Eye (tissue), 1 donor: ENCODE data around the gene LYPD6B.

Experiments used
- DNase-seq: peaks from one replicate; pipeline ENCODE4 v3.0.0-alpha.2; 2015

LYPD6B gene

DNA sequence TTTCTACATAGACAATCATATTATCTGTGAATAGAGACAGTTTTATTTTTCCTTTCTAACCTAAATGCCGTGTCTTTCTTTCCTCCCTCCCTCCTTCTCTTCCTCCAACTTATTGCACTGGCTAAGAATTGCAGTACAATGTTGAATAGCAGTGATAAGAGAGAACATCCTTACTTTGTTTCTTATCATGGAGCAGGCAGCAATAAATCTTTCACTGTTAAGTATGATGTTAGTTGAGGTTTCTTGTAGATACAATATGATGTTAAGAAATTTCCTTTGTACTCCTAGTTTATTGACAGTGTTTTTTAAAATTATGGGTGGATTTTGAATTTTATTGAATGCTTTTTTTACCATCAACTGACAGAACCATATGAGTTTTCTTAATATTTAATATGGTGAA is 6.0 kb downstream of the LYPD6B start:
- DNase-seq, result no peak

DNA sequence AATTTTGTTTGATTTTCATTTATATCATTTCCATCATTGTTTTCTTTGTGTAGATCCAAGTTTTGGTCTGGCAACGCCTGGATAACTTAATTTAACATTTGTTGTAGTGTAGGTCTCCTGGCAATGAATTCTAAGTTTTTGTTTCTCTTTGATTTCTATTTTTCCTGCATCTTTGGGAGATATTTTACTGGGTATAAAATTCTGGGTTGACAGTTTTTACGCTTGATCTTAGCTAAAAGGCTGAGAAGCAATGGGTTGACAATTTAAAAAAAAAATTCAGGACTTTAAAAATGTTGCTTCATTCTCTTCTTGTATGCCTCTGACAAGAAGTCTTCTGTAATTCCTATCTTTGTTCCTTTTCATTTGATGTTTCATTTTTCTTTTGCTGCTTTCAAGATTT is 8.6 kb downstream of the LYPD6B start:
- DNase-seq, result no peak

DNA sequence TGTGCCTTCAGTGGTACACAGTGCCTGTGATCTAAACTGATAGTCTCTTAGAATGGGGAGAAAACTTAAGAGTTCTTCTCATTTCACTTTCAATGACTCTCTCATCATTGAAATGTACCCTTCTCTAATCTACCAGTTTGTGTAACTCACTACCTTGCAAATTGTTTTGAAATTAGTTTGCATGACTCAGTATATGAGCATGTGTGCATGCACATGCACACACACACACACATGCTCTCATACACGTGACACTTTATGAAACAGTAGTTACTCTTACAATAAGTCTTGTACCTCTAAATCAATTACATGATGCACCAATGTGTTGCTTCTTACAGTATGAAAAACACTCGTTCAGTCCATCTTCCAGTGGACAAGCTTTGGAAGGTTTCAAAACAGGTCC is 10.6 kb downstream of the LYPD6B start:
- DNase-seq, result no peak

DNA sequence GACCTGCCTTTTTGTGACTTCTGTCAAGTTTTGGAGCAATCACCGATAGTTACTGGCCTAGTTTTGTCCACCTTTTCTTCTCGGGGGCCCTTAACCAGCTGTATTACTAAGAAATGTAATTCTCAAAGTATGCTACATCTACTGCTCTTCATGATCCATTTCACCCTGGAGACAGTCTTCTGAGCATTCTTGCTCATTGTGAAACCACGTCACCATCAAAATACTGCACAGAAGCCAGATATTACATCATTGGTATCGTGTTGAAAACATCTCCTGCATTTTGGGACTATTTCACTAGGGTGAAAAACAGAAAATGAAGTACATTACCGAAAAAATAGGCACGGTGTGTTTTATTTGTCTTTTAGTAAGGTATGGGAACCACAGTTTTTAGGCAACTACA is 11.7 kb downstream of the LYPD6B start:
- DNase-seq, result no peak

DNA sequence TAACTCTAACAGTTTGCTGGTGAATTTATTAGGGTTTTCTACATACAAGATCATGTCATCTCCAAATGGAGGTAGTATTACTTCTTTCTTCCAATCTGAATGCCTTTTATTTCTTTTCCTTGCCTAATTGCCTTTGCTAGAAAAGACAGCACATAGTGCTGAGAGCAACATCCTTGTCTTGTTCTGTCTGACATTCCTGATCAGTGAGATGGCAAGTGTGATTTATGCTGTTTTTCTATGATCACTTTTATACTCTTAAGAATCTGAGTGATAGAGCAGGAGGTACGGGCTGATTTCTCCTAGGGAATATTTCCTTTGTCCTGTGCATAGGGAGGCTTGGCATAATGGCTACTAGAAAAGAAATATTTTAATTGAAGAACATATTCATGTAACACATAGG is 17.3 kb downstream of the LYPD6B start:
- DNase-seq, result no peak

DNA sequence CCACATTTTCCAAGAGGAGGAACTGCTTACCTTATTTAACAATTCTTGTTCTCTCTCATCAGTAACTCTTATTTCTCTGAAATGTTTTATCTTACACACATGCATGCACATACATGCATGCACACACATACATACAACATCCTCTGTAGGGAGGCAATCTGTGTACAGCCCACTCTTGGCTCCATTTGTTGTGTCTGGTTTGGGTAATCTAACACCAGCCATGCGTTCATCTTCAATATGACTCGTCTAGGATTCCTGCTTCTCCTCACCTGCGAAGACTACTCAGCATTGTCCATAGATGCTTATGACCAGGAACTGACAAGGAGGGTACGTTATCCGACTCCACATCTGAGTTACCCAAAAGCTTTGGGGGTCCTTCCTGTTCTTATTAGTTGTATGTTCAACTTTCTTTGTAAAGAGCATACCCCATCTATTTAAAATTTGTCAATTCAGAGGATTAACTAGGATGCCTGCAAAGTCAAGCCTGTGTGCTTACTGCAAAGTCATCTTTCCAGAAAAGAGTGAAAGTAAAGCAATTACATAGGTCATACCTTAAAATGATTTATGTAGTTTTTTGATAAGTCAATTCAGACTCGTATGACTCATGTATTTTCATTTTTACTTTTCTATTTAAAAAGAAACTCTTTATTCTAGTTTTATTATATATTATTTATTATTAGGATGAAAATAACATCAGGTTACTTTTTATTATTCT is 18.2 kb downstream of the LYPD6B start:
- DNase-seq, result no peak

DNA sequence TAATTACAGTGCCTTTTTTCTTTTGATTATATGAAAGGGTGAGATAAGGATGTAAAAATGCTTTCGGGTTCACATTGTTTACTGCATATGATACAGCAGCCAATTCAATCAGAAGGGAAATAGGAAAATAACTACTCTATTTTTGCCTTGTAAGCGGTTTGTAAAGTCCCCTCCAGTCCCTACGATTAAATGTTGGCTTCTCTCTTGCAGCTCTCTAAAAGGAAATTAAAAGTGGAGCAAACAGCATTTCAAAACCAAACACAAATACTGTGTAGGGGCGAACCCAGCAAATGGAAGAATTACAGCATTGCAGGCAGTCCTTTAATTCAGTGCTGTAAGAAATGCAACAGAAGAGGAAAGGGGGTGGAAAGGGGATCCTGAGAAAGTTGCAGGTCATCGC is 18.9 kb downstream of the LYPD6B start:
- no peak for DNase-seq

DNA sequence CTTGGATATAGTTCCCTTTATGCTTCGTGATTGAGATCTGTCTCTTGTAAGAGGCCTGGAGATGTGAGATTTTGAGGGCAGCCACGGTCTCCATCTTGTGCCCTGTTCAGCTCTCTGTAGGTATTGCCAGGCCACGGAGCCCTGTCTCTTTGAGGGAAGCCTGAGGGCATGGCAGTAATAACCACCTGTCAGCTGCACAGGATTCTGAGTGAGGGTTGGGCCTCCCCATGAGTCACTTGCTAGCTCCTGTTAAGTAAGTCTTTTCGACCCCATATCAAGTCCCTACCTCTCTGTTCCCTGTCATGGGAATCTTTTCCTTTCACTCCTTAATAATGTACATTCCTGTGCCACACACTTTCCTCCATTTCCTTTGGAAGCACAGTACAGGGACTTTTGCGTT is 20.4 kb downstream of the LYPD6B start:
- no peak for DNase-seq

DNA sequence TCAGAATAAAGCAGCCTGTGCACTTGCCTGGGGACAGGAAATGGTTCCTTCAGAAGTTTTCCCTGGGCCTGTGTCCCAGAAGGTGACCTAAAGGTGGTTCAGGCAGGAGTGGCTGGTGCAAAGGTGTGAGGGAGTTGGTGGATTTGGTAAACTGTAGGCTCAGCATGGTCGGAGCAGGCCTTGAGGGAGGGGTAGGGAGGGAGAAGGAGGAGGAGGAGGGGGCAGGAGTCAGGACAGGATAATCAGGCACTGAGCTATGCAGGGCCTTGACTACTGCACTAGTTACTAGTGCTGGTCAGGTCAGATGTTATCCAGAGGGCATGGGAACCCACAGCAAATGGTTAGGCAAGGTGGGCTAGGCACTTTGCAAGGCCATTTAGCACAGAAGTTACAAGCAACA is 21.3 kb downstream of the LYPD6B start:
- DNase-seq, result no peak

DNA sequence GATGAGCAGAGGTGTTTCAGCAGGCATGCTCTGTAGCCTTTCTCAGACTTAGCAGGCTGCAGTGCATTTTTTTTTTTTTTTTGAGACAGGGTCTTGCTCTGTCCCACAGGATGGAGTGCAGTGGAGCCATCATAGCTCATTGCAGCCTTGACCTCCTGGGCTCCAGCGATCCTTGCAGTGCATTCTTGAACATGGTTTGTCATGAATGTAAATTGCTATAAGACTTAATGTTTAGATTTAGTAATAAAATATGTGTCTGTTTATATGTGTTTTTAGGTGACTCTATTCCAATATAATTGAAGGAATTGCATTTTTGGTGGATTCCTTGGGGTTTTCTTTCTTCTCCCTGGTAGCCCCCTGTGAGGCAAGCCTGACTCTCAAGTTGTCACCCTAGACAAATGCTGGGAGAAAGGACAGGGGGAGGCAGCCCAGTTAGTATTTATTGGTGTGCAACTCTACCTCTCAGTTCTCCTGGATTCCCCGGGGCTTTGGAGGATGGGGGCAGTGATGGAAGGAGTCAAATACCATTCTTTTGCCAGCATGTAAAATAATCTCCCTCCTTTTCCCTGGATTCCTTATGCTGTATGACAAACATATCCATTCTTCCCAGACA is 22.7 kb downstream of the LYPD6B start:
- no peak for DNase-seq

DNA sequence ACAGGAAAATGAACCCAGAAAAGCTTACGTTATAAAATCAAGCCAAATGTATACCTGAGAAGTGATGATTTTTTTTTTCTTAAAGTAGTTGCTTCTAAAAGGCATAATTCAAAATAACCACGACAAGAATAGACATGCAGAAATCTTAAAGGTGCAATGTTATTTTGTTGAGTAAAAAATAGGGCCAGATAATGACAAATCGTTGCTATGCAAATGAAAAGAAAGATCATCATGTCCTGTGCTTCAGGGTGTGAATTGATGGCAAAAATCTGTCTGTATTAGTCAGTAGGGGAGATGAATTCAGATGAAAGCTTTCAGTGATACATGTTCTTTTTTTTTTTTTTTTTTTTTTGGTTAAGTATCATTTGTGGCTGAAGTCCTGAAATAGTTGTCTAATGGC is 24.0 kb downstream of the LYPD6B start:
- DNase-seq, result no peak

DNA sequence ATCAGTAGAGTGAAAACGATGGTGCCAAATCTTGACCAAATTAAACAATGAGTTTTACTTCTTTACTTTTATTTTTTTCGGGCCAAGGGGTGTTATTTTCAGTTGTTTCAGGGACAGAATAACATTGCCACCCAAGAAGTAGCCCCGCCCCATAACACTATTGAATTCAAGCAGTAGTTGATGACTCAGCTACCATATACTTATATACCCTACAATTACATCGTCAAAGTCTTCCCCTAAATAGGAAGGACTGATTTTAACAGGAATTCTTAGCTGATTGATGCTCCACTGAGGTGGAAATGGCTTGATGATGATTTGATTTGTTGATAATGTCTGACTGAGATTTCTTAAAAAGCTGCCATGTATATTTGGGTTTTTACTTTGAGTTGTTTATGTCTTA is 24.7 kb downstream of the LYPD6B start:
- no peak for DNase-seq

DNA sequence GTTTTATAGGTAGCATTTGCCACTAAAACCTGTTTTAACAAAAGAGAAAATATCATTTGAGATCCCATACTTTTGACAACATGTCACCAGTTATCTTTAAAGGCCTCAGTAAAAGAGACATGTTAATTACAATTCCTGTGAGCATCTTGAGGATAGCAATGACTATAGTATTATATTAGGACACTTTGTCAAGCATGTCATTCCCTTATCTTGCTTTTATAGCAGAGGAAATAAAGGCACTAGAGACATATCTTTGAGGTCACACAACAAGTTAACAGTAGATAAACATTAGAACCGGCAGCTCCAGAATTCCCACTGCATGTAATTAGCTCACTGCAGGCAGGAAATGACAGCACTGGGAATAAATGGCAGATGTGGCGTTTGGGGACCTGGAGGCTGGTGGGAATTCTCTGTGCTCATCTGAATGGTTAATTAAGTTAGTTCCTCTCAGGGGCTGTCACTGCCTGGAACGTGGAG is 25.9 kb downstream of the LYPD6B start:
- DNase-seq, result no peak

DNA sequence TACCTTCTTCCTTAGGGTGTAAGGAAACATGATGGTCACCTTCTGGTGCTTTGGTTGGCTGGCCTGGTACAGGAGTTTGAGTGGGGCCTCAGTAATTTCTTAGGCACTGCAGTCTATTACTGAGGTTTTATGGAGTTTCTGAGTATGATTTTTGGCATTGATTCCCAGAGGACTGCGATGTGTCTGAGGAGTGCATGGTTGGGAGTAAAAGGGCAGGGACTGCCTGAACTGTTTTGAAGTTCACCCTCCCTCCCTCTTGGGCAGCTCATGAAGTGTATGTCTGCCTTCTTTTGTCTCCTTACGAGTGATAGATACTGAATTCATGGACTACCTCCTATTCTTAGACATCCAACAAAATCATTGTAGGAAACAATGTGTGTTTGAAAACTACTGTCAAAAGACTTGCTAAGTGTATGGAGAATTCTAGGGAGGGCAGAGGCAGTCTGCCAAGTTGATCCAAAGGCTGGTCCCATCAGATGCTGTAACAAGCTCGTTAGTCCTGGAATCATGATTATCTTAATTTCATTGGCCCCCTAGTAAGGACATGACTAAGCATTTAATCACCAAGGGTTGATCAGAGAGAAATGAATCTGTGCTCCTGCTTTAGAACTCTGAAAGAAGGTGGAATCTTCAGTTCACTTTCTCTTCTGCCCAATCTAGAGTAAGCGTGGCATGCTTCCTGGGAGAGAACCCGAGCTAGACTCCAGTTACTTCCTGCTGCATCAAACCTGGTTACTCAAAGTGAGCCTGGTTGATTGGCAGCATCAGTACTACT is 26.5 kb downstream of the LYPD6B start:
- no peak for DNase-seq

DNA sequence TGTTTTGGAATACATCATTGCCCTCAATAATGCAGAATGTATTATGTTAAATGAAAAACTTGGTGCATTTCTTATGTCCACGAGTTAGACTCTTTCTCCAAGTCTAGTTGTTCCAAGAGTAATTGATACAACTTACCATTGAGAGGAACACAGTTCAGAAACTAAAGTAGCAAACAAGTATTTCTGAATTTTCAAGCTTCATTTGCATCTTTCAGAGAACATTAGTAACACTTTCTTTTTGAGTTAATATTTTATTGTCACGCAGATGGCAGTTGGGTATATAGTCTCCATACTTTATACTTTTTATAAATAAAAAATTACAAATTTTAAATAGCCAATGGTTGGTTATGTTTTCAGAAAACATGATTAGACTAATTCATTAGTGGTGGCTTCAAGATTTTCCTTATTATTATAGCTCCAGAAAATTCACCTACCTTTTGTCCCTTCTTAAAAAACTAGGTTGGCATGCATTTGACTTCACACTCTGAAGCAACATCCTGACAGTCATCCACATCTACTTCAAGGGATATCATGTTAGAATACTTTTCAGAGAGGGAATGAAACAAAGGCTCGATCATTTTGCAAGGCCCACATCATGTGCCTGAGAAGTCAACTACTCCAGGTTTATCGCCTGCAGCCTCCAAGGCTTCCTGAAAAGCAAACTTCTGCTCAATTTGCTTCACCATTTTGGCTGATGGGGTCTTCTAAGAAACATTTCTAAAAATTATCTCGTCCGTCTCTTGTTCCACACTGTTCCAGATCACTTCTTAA is 29.9 kb downstream of the LYPD6B start:
- no peak for DNase-seq

DNA sequence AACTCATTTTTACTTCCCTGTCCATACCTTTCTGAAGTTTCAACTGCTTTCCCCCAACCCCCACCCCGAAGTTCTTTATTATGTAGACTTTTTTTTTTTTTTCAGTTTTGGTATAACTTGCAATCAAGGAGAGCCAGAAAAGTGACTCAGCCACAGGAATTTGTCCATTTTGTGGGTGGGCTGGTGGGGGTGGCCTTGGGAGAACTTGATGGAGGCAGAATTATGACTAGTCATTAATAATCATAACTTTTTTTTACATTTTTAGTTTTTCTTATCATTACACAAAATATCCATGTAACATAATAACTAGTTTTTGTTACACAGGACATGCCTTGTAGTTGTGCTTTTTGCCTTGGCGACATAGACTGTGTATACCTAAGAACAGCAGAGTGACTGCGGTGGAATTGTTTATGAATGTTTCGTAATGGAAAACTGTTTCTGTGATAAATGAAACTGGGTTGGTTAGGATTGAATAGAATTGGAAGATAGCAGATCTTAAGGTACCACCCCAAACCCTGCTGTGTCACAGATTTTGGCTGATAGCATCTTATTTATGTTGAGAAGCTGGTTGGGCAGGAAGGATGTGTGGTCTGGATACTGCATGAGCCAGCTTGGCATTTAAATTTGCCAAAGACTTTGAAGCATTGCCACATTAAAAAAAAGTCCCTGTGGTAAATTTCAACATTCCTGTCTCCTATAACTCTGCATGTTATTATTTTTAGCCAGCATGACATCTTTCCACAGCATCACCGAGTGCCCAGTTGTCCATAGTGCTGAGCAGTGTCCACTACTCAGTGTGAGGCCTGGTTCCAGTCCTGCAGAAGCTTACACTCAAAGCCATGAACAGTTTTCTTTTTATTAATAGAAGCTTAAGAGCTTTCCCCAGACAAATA is 30.7 kb downstream of the LYPD6B start:
- no peak for DNase-seq

DNA sequence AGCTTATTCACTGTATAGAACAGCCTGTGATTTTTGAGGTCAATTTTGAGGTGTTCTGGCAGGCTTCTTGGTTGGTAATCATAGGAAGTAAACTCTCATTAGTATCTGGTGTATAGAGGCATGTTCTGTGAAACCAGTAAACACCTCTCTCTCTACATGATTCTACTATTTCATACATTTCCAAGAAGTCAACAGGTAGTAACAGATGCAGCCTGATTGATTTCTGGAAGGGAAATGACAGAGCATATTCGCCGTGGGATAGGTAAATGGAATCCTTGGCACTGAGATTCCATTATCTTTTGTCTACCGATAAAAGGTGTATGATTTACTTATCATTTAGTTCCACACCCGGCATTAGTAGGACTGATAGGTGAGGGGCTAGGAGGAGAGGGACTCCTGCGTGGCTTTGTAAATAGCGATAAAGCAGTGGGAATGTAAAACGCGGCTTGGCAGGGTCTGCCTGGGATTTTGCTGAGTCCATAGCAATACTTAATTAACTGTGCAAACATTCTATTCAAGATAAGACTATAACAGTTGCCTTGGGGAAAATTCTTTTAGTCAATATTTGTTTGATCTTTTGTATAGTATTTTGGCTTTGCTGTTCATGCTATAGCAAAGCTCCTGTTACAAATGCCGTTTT is 32.3 kb downstream of the LYPD6B start:
- no peak for DNase-seq

DNA sequence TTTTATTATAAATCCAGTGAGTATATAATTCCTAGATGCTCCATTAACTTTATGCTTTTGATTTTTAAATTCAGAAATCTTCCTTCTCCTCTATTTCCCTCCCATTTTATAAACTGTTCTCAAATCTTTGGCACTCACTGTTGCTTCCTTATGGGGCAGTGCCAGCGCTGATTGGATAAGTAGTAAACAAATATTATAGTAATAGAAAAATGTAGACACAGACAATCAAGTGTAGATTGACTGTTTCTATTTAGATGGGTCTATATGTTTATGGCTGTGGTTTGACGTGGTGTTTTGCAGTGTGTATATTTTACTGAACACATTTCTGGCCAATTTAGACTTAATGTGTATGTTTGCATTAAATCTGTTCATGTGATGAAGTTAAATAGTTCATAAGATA is 36.6 kb downstream of the LYPD6B start:
- no peak for DNase-seq

DNA sequence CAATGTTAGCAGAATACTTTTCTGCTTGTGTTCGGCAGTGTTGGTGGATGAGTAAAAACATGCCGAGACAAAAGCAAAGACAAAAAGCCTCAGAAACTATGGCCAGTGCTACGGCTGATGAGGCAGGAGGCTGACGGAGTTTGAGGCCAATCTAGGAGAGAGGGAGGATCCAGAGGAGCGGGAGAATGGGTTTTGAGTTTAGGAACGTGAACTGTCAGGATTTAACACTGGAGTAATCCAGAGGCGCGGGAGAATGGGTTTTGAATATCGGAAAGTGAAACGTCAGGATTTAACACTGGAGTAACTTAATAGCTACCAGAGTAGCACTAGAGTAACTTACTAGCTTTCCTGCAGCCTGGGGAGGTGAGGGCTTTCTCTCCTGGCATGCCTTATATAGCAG is 37.4 kb downstream of the LYPD6B start:
- DNase-seq, result peak; percentile 67

DNA sequence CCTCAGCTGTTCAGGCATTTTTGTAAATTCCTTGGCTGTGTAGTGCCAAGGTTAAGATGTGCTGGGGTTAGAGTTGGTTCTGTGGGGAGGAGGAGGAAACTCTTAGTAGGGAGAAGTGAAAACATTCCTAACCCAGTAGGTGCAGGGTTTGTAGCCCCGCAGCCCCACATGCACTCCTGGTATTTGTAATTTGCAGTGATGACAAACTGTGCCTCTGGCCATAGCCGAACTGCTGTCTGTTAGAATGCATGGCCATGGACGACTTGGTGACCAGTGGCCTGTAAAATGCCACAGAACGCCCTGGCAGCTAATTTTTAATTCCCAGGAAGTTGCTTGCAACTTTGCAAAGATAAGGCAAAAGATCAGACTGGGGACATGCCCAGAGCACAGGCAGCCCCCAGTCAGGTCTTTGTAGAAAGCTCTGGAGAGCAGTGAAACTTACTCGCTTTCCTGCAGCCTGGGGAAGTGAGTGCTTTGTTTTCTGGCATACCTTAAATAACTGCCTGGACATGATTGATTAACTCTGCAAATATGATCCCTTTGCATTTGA is 38.4 kb downstream of the LYPD6B start:
- DNase-seq, result peak; percentile 66

DNA sequence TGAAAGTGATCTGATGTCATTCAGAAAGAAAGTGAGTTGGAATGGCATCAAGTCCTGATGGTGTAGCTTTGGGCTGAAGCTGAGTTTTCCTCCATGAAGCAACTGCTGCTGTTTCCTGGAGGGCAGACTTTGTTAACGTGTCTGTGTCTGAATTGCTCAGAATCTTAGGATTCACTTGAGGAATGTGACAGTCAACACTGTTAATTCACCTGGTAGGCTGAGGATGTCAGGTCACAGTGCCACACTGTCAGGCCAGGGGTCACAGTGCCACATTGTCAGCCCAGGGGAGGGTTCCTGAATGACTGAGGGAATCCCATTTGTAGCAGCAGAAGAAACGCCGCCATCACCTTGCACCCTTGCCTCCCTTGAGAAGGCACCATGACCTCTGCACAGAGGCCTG is 39.4 kb downstream of the LYPD6B start:
- DNase-seq, result no peak
